Activated CD4-positive, alpha-beta T cell treated with anti-CD3 and anti-CD28 coated beads, Interleukin-2, Interleukin-4, amounts not matched to agents 100 ng/mL and 50 ng/mL, durations not matched to agents 16 hours and 8 hours (primary cell): ENCODE results near the gene GABRQ.

Experiments
- DNase-seq: peaks from one replicate; pipeline ENCODE4 v3.0.0-alpha.2; 2020; ENCODE audit warnings: low spot score

The GABRQ gene

GRCh38 chrX:152637649-152638442 is at the start of gene GABRQ:
Gene GABRQ (plus strand): TSS chrX:152637895. CDS start chrX:152638203, 308 bp downstream.
- DNase-seq = peak; percentile 5

GRCh38 chrX:152588206-152588605 is 49.5 kb upstream of the GABRQ start:
- no peak for DNase-seq

- no peak for DNase-seq
These were observed 36.7 kb upstream of the GABRQ start for GRCh38 chrX:152600853-152601633.

- peak; percentile 4 for DNase-seq
These were observed 35.7 kb upstream of the GABRQ start for GRCh38 chrX:152601848-152602616.

- no peak for DNase-seq
These were observed 22.9 kb upstream of the GABRQ start for GRCh38 chrX:152614791-152615190.

GRCh38 chrX:152619897-152620296 is 17.8 kb upstream of the GABRQ start:
- DNase-seq = no peak

- peak; percentile 53 for DNase-seq
These were observed 5.1 kb upstream of the GABRQ start for GRCh38 chrX:152632445-152633097.

- no peak for DNase-seq
These were observed 1.8 kb upstream of the GABRQ start for GRCh38 chrX:152635941-152636340.

GRCh38 chrX:152638443-152638904 is 779 bp downstream of the GABRQ start:
- no peak for DNase-seq

GRCh38 chrX:152639426-152639825 is 1.7 kb downstream of the GABRQ start:
- no peak for DNase-seq

- no peak for DNase-seq
These were observed 2.5 kb downstream of the GABRQ start for GRCh38 chrX:152640034-152640818.

- DNase-seq = no peak
These were observed 3.7 kb downstream of the GABRQ start for GRCh38 chrX:152641256-152641875.

GRCh38 chrX:152641996-152642395 is 4.3 kb downstream of the GABRQ start:
- DNase-seq = no peak

GRCh38 chrX:152642931-152643564 is 5.4 kb downstream of the GABRQ start:
- no peak for DNase-seq

- no peak for DNase-seq
These were observed 9.3 kb downstream of the GABRQ start for GRCh38 chrX:152646961-152647360.

GRCh38 chrX:152647978-152648377 is 10.3 kb downstream of the GABRQ start:
- no peak for DNase-seq

GRCh38 chrX:152652060-152652459 is 14.4 kb downstream of the GABRQ start:
- DNase-seq = no peak

GRCh38 chrX:152652467-152652866 is 14.8 kb downstream of the GABRQ start:
- DNase-seq = no peak

- DNase-seq = no peak
These were observed 18.4 kb downstream of the GABRQ start for GRCh38 chrX:152656087-152656486.

- no peak for DNase-seq
These were observed 19.2 kb downstream of the GABRQ start for GRCh38 chrX:152656890-152657289.
